ENCODE data around the gene MSMO1. TPM values are rescaled to one million over a fixed set of nuclear protein-coding genes. Genes with fewer than 3 reads are reported as not detected.

Gene MSMO1
- total and polyA plus RNA-seq, 7 donors: 13.6 to 114 (median 26.8) TPM

- WGBS, 2 donors: 88 to 93% methylated on average over 3 of the region's 3 CpGs
Observed at GRCh38 chr4:165384186-165384585, 56.7 kb downstream of the MSMO1 start.

GRCh38 chr4:165384598-165384997, 57.1 kb downstream of the MSMO1 start:
- no peak overlapping the region for H3K4me3 ChIP-seq
- 89 to 94% methylated on average over 1 of the region's 1 CpG for WGBS, 2 donors
- intact Hi-C loops (cut with DNase I): no loop called here
- H3K4me1 ChIP-seq: peaks cover 0 to 3% (median 0%) of the 10 kb centered on the region in 4 donors
- H3K27me3 ChIP-seq: no peaks in the 10 kb centered on the region
- no peak for TF ChIP-seq CTCF (IDR thresholded peaks at IDR 0.05)
- TF ChIP-seq POLR2AphosphoS5 (IDR thresholded peaks at IDR 0.05): no peak
- no peak for TF ChIP-seq EP300 (IDR thresholded peaks at IDR 0.05)
- no peak for TF ChIP-seq POLR2A (IDR thresholded peaks at IDR 0.05)
- DNase-seq: no peak
- no peaks in the 10 kb centered on the region for H3K9me3 ChIP-seq
- no peaks in the 10 kb centered on the region for H3K36me3 ChIP-seq
- H3K27ac ChIP-seq: peak overlapping the region in 1 of 4 donors; percentile 36

More at GRCh38 chr4:165384186-165384585, 56.7 kb downstream of the MSMO1 start:
- no peak for TF ChIP-seq CTCF (IDR thresholded peaks at IDR 0.05)
- no peak for TF ChIP-seq POLR2A (IDR thresholded peaks at IDR 0.05)
- no peak for TF ChIP-seq POLR2AphosphoS5 (IDR thresholded peaks at IDR 0.05)
- TF ChIP-seq EP300 (IDR thresholded peaks at IDR 0.05): no peak
- H3K9me3 ChIP-seq: no peaks in the 10 kb centered on the region
- H3K4me1 ChIP-seq: peaks cover 0 to 7% (median 3%) of the 10 kb centered on the region in 4 donors
- H3K27me3 ChIP-seq: no peaks in the 10 kb centered on the region
- H3K27ac ChIP-seq: peak overlapping the region in 1 of 4 donors; percentile 36
- H3K36me3 ChIP-seq: no peaks in the 10 kb centered on the region
- intact Hi-C loops (cut with DNase I): no loop called here
- H3K4me3 ChIP-seq: no peak overlapping the region
- DNase-seq: no peak

DNA sequence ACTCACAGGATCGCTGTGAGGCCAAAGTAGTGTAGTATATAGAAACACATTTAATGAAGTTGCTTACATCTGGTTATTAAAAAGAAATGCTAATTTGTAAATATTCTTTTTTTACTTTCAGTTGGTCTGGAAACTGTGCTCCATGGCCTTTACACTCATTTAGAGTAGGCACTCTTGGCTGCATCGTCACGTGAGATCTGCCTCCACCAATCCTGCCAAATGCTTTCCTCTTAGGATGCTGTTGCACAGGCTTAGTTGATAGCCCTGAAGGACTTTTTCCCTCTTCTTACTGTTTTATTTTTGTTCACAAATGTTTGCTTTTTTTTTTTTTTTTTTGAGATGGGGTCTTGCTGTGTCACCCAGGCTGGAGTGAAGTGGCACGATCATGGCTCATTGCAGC, 57.7 kb downstream of the MSMO1 start:
- Histone ChIP-seq H3K4me1 (no peaks in the 10 kb centered on the region), H3K27ac (no peak overlapping the region), H3K27me3 (no peaks in the 10 kb centered on the region), H3K4me3 (no peak overlapping the region), H3K36me3 (no peaks in the 10 kb centered on the region), H3K9me3 (no peaks in the 10 kb centered on the region)
- no peak for DNase-seq
- WGBS, 2 donors: 91 to 95% methylated on average over 4 of the region's 4 CpGs
- intact Hi-C loops (cut with DNase I): no loop called here
- TF ChIP-seq CTCF (IDR thresholded peaks at IDR 0.05) (no peak), POLR2A (IDR thresholded peaks at IDR 0.05) (no peak), POLR2AphosphoS5 (IDR thresholded peaks at IDR 0.05) (no peak), EP300 (IDR thresholded peaks at IDR 0.05) (no peak)

- intact Hi-C loops (cut with DNase I): no loop called here
- no peak for TF ChIP-seq CTCF (IDR thresholded peaks at IDR 0.05)
- TF ChIP-seq POLR2AphosphoS5 (IDR thresholded peaks at IDR 0.05): no peak
- TF ChIP-seq EP300 (IDR thresholded peaks at IDR 0.05): no peak
- TF ChIP-seq POLR2A (IDR thresholded peaks at IDR 0.05): no peak
- Histone ChIP-seq H3K27me3 (no peaks in the 10 kb centered on the region), H3K4me3 (no peak overlapping the region), H3K4me1 (no peaks in the 10 kb centered on the region), H3K27ac (no peak overlapping the region), H3K36me3 (no peaks in the 10 kb centered on the region), H3K9me3 (no peaks in the 10 kb centered on the region)
- 93 to 97% methylated on average over 1 of the region's 1 CpG for WGBS, 2 donors
- no peak for DNase-seq
Observed at GRCh38 chr4:165386328-165386727, 58.9 kb downstream of the MSMO1 start.

DNA sequence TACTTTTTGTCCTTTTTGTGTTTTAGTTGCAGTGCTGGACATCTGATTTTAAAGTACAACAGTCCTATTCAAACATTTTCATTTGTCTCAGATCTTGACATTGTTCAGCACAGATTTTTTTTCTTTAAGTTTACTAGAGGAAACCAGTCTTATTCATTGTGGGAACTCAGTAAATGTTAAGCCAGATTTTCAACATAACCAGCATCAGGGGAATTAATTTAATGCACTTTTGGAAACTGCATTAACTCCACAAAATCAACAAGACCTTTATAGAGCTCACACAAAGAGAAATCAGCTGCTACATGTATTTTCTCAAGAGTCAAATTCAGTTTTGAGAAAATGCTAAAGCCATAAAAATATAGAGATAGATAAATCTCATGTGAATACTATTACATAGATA, 61.3 kb downstream of the MSMO1 start:
- Histone ChIP-seq H3K9me3 (no peaks in the 10 kb centered on the region), H3K4me1 (no peaks in the 10 kb centered on the region), H3K4me3 (no peak overlapping the region), H3K36me3 (no peaks in the 10 kb centered on the region), H3K27ac (no peak overlapping the region), H3K27me3 (no peaks in the 10 kb centered on the region)
- intact Hi-C loops (cut with DNase I): no loop called here
- TF ChIP-seq POLR2A (IDR thresholded peaks at IDR 0.05) (no peak), POLR2AphosphoS5 (IDR thresholded peaks at IDR 0.05) (no peak), EP300 (IDR thresholded peaks at IDR 0.05) (no peak), CTCF (IDR thresholded peaks at IDR 0.05) (no peak)
- DNase-seq: no peak
